Stomach (tissue), 9 donors: ENCODE results near the gene RIMBP3C. TPM values are rescaled to one million over a fixed set of nuclear protein-coding genes. Genes with fewer than 3 reads are reported as not detected.

ENCODE experiments used
- DNase-seq, 2 donors: peaks; one replicate each; pipeline versions ENCODE4 v3.0.0 to v3.0.0-alpha.2; 2013 to 2019
- H3K27ac ChIP-seq, 5 donors: fragments of 200-600 bp in 4 of 5; sonication (generic) in 4 of 5; one replicate each; pipeline ENCODE4 v1.5.1; 2013 to 2019; ENCODE audit warnings: mild to moderate bottlenecking in 1 of 5, moderate library complexity in 1 of 5
- H3K27me3 ChIP-seq, 3 donors: fragments of 200-600 bp; sonication (generic); one replicate each; pipeline ENCODE4 v1.5.1; 2017 to 2019; ENCODE audit warnings: mixed run types in 1 of 3
- H3K36me3 ChIP-seq, 4 donors: fragments of 200-600 bp; sonication (generic); 1 replicate in 3 of 4; 2 replicates in 1 of 4; pipeline ENCODE4 v1.5.1; 2016 to 2019
- H3K4me1 ChIP-seq, 4 donors: fragments of 200-600 bp; sonication (generic); one replicate each; pipeline ENCODE4 v1.5.1; 2016 to 2019
- H3K4me3 ChIP-seq, 4 donors: fragments of 200-600 bp; sonication (generic) in 3 of 4; one replicate each; pipeline ENCODE4 v1.5.1; 2016 to 2019; ENCODE audit warnings: mild to moderate bottlenecking in 1 of 4
- H3K9me3 ChIP-seq, 4 donors: fragments of 200-600 bp; sonication (generic); one replicate each; pipeline ENCODE4 v1.5.1; 2016 to 2019
- CTCF ChIP-seq, 7 experiments: fragments of 450-650 bp in 4 of 7; fragments of 200-600 bp in 3 of 7; sonication (generic) in 3 of 7; IDR thresholded peaks; one replicate each; pipeline ENCODE4 v1.5.1; 2016 to 2019; ENCODE audit warnings: antibody characterized with exemption in 7 of 7, control low read depth in 2 of 7, mild to moderate bottlenecking in 1 of 7
- EP300 ChIP-seq: sonication (generic); formaldehyde crosslinking; IDR thresholded peaks from one replicate; pipeline ENCODE4 v1.6.1; 2017; ENCODE audit warnings: antibody characterized with exemption
- POLR2A ChIP-seq, 4 donors: fragments of 450-650 bp; IDR thresholded peaks; one replicate each; pipeline ENCODE4 v1.6.1; 2016; ENCODE audit warnings: antibody characterized with exemption in 4 of 4, control low read depth in 2 of 4, mild to moderate bottlenecking in 1 of 4, moderate library complexity in 1 of 4
- POLR2AphosphoS5 ChIP-seq, 3 donors: sonication (generic); formaldehyde crosslinking; IDR thresholded peaks; one replicate each; pipeline ENCODE4 v1.6.1; 2016; ENCODE audit warnings: antibody characterized with exemption in 3 of 3
- WGBS, 5 donors: extraction: QIAGEN DNeasy Blood & Tissue Kit in 3 of 5; methylation state at CpG; one replicate each; pipeline versions ENCODE4 v1.1.5 to v1.1.7; 2013 to 2018; 5-methylcytosine and 5-hydroxymethylcytosine counted together
- intact Hi-C: fragments of 100-400 bp; cut with DNase I; formaldehyde crosslinking; loops from one replicate; pipeline ENCODE4 v1.15.1; 2023; ENCODE audit warnings: low total_unique reads
- polyA plus RNA-seq, 3 donors: library from polyadenylated mRNA; stranded (reverse); fragments of 200-250 nt; gene quantifications; one replicate each; pipeline ENCODE4 v1.2.3, GENCODE V29; 2013
- total RNA-seq, 5 donors: library from RNA; depleted of rRNA; stranded (reverse); fragments of >200 nt; gene quantifications; one replicate each; pipeline versions ENCODE4 v1.1.0 to v1.2.3, GENCODE V29; 2014 to 2016
- donor health status: healthy with polysubstance abuse.
- donor health status: Bipolar disorder and iron deficiency.
- donor health status: healthy.

RIMBP3C gene
- total and polyA plus RNA-seq, 8 donors, result under 0.01 to 0.18 TPM; not detected in 6

GRCh38 chr22:21594865-21595452 is 43.7 kb upstream of the RIMBP3C start:
- no peak overlapping the region for H3K4me3 ChIP-seq
- H3K27ac ChIP-seq, result no peak overlapping the region
- no peak for DNase-seq
- H3K4me1 ChIP-seq, result peaks cover 22 to 61% (median 45%) of the 10 kb centered on the region in 4 donors
- no peaks in the 10 kb centered on the region for H3K27me3 ChIP-seq
- intact Hi-C loops, result no loop called here
- 57 to 80% (median 68%) methylated on average over 5 of the region's 5 CpGs for WGBS, 5 donors
- peaks cover 29 to 59% (median 51%) of the 10 kb centered on the region in 4 donors for H3K36me3 ChIP-seq
- TF ChIP-seq EP300 (no peak), POLR2A (IDR thresholded peaks at IDR 0.05) (no peak), CTCF (IDR thresholded peaks at IDR 0.05) (no peak), POLR2AphosphoS5 (IDR thresholded peaks at IDR 0.05) (no peak)
- no peaks in the 10 kb centered on the region for H3K9me3 ChIP-seq

GRCh38 chr22:21593406-21594232 is 42.4 kb upstream of the RIMBP3C start:
- Histone ChIP-seq H3K27me3 (no peaks in the 10 kb centered on the region), H3K27ac (no peak overlapping the region), H3K4me3 (no peak overlapping the region), H3K9me3 (no peaks in the 10 kb centered on the region), H3K4me1 (peaks cover 34 to 63% (median 48%) of the 10 kb centered on the region in 4 donors), H3K36me3 (peaks cover 29 to 51% (median 50%) of the 10 kb centered on the region in 4 donors)
- peak in 1 of 2 donors; percentile 38 for DNase-seq
- TF ChIP-seq EP300 (no peak), CTCF (IDR thresholded peaks at IDR 0.05) (peak in 3 of 7 experiments; percentile 22 to 46 (median 25))
- intact Hi-C loops, result no loop called here
- WGBS, 5 donors, result 59 to 66% (median 64%) methylated on average over 11 of the region's 11 CpGs

DNA sequence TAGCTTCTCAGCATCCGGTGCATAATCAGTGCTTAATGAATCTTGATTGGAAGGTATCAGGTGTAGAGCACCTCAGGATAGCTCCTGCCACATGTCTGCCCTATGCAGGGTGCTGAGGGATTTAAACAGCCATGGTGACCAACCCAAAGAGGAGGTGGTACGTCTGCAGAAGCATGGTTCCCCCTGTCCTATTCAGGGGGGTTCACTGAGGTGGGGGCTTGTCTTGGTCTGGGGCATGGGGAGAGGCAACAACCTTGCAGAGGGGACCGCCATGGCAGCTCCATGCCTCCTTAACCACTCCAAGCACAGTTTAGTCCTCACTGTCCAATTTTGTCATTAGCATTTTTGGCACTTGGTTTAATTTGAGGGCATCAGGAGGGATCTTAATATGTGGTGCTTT is 41.2 kb upstream of the RIMBP3C start:
- peaks cover 42 to 74% (median 59%) of the 10 kb centered on the region in 4 donors for H3K4me1 ChIP-seq
- no peak overlapping the region for H3K27ac ChIP-seq
- no peak overlapping the region for H3K4me3 ChIP-seq
- H3K27me3 ChIP-seq, result no peaks in the 10 kb centered on the region
- TF ChIP-seq POLR2A (IDR thresholded peaks at IDR 0.05) (no peak), EP300 (no peak), CTCF (IDR thresholded peaks at IDR 0.05) (no peak), POLR2AphosphoS5 (IDR thresholded peaks at IDR 0.05) (no peak)
- 78 to 94% (median 89%) methylated on average over 3 of the region's 3 CpGs for WGBS, 5 donors
- H3K36me3 ChIP-seq, result peaks cover 29 to 55% (median 51%) of the 10 kb centered on the region in 4 donors
- H3K9me3 ChIP-seq, result no peaks in the 10 kb centered on the region
- intact Hi-C loops, result no loop called here
- no peak for DNase-seq

DNA sequence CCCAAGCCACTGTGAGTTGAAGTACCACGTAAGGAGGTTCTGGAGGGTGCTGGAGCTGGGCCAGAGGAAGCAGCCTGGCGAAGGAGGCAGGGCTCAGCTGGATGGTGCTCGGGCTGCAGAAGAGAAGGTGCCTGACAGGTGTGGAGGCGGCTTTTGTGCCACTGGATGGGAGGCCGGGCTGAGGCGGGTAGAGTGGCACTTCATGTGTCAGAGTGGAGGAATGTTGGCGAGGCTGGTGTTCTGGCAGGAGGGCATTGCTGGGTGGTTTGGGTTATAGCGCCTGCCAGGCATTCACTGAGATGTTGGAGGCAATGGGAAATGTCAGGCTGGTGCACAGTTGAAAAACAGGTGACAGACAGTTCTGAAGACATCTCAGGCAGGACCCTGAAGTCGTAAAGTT is 40.4 kb upstream of the RIMBP3C start:
- no peak for DNase-seq
- H3K4me3 ChIP-seq, result no peak overlapping the region

More for the DNA sequence above, 40.4 kb upstream of the RIMBP3C start:
- intact Hi-C loops, result no loop called here
- no peak for TF ChIP-seq CTCF (IDR thresholded peaks at IDR 0.05)
- TF ChIP-seq POLR2AphosphoS5 (IDR thresholded peaks at IDR 0.05), result no peak
- 55 to 68% (median 64%) methylated on average over 9 of the region's 9 CpGs for WGBS, 5 donors
- Histone ChIP-seq H3K27me3 (no peaks in the 10 kb centered on the region), H3K27ac (no peak overlapping the region), H3K4me1 (peaks cover 42 to 81% (median 64%) of the 10 kb centered on the region in 4 donors), H3K9me3 (no peaks in the 10 kb centered on the region), H3K36me3 (peaks cover 26 to 48% (median 44%) of the 10 kb centered on the region in 4 donors)
